GM12891 (cell line): ENCODE results near the gene ZNF334.

Experiments used
- POLR2A ChIP-seq: IDR thresholded peaks from 2 replicates; pipeline ENCODE4 v1.6.1; 2011; ENCODE audit warnings: low read depth, low read length, control low read depth
- TAF1 ChIP-seq: IDR thresholded peaks from 2 replicates; pipeline ENCODE4 v1.6.1; 2011; ENCODE audit warnings: low read depth, low read length, control low read depth

DNA sequence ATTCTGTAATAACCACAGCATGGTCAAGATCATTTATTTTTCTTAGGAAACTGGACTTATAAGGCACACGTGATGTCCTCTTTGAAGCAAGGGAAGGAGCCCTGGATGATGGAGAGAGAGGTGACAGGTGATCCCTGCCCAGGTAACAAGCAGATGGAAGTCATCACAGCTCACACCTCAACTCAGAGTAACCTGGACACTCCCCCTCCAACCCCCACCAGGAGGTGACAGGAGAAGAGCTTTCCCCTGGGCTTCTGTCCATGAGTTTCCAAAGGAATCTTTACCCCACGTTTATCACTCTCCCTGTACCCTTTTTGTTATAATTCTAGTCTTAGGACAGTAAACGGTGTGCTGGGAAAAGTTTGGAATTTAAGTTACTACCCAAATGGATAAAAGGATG lies 28.4 kb downstream of the ZNF334 start:
- no peak for TF ChIP-seq POLR2A
- no peak for TF ChIP-seq TAF1
